RPMI8226 (cell line): ENCODE measurements around the gene RBM20.
A peak's percentile ranks its signal among the peaks of the same experiment; 100 is the strongest.

ENCODE experiments used
- DNase-seq: peaks from one replicate; pipeline ENCODE4 v3.0.0-alpha.2; 2015

Gene RBM20

DNA sequence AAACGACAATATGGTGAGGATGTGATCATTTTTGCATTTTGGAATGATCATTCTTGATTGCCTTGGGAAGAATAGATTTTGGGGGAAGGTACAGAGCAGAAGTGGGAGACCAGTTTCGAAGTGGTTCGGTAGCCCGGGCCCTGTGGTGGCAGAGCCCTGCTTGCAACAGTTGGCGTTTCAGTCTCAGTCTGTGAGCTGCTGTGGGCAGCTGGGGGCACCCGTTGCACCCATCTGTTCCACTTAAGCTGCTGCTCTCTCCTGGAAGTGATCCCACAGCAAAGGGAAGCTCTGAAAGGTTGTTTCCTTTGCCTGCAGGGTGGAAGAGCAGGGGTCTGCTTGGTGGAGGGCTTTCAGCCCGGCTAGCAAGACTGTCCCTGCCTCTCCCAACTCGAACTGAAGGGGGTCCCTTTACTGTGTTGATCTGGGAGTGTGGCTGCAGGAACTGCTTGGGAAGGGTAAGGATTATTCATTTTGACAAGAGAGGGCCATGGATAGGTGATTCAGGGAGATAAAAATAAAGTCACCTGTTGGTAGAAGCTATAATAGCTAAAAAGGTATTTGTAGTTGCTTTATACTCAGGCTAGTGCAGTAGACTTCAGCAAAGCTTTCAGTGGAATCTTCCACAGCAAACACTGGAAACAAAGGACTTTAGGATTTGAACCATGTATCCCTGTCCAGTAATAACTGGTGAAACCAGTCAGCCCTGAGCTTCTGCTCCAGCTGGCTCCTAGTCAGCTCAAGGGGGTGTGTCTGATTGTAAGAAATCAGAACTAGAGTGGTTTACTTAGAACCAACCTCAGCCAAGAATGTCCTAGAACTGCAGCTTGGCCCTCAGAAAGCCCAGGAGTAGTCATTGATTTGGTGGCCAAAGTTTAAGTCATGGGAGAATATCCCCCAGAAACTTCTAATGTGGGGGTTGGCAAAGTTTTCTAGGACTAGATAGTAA, 174.4 kb downstream of the RBM20 start:
- no peak for DNase-seq

DNA sequence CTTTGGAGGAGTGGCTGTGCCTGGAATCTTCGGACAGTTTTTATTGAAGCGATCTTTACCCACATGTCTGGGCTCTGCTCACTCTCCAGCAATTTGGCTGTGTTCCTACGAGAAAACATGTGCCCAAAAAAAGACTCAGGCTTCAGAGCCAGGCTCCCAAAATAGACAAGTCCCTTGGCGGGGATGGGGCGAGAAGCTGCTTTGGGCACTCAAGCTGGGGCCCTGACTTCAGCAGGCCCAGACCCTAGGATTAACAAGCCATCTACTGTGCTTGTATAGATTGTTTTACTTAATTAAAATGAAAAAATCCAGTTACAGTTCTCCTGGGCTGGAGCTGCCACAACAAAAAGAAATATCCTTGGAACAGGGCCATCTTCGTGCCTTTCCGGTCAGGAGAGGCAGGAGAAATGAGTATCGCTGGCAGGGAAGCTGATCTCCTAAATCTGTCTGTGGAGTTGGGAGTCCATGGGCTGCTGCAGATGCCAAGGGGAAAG, 176.2 kb downstream of the RBM20 start:
- peak; percentile 25 for DNase-seq

DNA sequence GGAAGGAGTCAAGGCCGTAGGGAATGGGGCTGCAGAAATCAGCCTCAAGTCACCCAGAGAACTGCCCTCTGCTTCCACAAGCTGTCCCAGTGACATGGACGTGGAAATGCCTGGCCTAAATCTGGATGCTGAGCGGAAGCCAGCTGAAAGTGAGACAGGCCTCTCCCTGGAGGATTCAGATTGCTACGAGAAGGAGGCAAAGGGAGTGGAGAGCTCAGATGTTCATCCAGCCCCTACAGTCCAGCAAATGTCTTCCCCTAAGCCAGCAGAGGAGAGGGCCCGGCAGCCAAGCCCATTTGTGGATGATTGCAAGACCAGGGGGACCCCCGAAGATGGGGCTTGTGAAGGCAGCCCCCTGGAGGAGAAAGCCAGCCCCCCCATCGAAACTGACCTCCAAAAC, 177.4 kb downstream of the RBM20 start:
- no peak for DNase-seq

DNA sequence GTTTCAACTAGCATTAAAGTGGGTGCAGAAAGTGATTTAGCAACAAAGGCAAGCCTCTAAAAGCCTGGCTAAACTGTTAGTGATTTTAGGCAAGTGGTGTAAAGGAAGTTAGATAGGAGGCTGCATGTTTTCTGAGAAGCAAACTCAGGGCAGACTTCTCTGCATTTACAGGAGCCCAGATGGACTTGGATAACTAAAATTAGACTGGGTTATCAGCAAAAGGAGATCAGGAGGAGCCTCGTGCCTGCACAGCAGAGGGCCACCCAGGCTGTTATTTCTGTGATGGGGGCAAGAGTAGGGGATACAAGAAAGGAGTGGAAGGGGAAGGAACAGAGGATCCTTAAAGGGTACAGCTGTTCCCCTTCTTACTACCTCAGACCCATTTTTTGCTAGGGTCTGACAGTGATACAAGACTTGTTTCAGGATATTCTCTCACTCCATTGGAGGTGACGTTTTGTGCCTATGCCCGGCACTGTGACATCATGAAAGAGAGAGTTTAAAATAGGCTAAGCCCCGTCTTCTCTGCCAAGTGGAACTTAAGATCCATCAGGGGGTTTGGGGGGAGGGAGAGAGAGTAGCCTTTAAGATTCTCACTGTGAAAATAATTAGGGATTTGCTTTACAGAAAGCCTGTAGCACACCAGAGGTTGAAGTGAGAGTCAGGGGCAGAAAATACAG, 178.0 kb downstream of the RBM20 start:
- DNase-seq = no peak

DNA sequence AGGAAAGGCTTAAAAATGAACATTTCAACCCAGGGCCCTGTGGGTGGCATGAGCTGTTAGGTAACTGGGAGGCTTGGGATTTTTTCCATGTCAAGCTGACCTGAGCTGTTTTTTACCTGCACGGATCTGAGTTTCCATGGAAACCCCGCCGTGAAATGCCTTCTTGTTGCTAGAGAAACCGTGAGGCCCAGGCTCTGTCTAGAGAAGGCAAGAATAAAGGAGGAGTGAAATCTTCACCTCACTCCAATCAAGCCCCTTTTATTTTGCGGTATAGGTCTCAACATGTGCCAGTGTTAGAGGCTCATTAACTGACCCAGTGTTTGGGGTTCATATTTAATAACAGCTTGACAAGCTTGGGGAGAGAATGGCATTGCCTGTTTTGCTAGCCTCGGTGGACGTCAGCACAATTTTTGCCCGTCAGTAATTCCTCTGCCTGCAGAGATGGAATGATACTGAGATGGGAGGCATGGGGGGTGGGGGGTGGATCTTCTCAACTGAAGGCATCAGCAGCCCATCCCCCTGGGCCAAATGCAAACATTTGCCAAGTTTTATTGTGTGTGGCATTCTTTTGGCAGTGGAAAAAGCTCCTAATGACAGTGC, 178.7 kb downstream of the RBM20 start:
- DNase-seq = no peak

DNA sequence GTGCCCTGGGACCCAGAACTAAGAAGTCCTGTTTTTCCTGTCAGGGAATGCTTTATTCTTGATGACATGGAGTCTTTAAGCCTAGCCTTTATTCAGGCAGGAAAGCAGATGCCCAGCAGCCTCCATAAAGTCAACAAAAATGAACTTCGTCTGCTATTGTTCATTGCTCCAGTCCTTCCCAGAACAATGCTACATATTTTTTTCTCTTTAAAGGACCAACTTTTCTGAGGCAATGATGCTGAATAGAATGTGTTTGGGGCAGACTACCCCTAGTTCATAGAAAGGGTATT, 180.0 kb downstream of the RBM20 start:
- DNase-seq = no peak

DNA sequence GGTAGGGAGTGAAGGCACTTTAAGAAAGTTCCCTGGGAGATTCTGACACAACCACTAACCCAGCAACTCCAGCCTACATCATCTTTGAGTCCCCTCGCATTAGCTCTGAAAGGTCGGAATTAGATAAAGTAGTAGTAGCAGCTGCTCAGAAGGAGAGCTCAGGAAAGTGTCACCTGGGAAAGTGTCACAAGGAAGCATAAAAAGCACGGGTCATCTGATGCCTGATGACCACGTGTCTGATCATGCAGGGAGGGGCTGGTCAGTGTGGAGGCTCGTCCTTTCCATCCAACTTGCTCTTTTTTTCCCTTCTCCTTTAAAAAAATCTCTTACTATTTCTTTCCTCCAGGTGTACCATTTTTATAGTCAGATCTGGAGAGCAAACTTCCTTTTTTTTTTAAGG, 180.5 kb downstream of the RBM20 start:
- DNase-seq = no peak

DNA sequence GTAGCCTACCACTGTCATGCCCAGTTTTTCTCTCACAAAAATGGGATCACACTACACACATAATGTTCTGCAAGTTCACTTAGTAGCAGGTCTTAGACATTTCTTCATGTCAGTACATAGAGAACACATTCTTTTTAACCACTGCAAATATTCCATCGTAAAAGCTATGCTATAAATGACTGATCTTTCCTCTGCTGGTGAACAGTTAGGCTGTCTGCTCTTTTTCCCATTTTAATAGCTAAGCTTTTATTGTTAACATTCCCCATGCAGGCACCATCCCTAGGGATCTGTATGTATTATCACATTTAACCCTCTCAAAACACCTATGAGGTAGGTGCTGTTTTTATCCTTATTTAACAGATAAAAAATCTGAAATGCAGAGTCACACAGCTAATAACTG, 181.4 kb downstream of the RBM20 start:
- no peak for DNase-seq

DNA sequence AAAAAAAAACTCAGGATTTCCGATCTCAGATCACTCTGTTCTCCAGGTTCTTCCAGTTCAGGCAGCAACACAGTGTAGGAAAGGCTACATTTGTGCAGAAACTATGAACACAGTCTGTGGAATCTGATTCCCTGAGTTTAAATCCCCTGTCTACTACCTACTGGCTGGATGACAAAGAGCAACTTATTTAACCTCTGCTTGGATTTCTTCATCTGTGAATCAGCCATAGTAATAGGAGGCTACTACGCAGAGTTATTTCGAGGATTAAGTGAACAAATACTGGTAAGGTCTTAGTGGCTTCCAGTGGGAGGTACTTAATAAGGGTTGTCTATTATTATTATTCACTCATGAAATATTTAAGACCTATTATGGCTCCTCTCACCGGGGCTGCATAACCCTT, 183.3 kb downstream of the RBM20 start:
- no peak for DNase-seq

DNA sequence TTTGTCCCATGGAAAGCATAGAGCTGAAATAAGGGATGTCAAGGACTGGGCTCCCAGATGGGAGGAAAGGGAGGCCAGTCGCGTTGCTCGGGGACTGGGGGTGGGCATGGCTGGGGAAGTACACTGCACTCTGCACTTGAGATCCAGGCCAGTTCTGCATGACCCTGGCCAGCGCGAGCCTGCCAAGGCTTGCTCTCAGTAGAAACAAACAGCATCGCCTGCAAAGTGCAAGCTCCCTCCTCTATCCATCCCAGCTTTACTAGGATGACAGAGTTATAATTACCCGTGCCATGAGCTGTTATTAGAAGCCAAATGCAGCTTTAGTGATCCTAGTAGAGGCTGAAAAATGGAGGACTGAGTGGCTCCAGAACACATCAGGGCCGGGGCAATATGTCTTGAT, 183.7 kb downstream of the RBM20 start:
- DNase-seq = no peak

DNA sequence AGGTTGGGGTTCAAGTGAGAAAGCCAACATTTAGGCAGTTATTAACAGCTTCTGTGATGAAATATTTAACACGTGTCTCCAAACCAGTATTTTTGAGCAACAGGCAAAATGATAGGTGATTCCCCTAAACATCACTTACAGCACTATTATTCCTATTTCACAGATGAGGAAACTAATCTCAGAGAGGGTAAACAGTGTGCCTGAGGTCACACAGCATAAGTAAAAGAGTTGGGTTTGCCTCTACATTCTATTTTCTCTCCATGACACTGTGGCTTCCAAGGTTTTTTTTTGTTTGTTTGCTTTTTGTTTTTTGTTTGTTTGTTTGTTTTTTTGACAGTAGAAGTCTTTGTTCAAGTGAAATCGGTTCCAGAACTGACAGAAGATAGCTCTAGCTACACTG, 184.4 kb downstream of the RBM20 start:
- no peak for DNase-seq

DNA sequence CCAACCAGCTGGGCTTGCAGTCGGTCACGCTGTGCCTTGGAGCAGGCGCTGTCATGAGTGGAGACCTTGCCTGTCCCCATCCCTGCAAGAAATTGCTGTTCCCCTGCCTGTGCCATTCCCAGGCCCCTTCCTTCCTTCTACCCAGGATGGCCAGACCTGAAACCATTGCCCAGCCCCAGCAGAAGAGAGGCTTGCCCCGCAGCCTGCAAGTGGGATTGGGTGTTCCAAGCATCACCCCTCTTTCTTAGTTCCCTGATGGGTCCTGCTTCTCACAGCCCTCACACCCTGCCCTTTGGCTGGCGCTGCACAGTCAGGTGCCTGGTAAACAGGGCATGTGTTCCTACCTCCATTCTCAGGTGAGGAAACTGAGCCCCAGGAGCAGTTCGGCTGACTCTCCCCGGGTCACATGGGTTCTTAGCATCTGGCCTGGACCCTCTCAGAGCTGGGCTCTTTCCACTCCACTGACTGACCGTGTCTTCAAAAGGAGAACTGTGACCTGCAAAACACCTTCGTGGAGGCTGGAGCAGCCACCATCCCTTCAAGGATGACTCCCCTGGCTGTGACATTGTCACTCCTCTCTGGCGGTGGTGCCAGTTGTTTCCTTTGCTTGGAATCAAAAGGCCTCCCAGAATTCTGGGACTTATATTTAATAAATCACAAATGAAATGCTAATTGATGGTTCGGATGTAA, 185.7 kb downstream of the RBM20 start:
- DNase-seq = no peak

DNA sequence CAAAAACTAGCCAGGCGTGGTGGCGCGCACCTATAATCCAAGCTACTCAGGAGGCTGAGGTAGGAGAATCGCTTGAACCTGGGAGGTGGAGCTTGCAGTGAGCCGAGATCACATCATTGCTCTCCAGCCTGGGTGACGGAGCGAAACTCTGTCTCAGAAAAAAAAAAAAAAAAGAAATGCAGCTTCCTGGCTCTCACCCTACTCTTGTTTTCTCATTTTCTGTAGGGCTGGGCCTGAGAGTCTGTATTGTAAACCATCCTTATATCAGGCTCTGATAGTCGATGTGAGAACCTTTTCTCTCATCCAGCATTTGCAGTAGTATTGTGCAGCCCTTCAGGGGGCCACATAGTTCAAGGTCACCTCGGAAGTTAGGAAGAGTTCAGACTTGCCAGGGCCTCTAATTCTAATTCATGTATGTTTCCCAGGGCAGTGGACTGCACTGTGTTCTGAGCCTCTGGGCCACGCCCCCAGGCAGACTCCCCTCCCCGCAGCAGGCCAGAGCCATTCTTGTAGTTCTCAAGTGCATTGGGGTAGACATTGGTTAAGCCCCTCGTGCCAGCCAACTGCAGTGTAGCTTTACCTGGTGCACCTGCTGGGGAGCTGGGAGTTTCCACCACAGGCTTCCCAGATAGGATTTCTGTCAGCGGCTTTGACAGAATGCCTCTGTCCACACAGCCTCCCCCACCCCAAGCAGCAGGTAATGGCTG, 189.3 kb downstream of the RBM20 start:
- DNase-seq = no peak

DNA sequence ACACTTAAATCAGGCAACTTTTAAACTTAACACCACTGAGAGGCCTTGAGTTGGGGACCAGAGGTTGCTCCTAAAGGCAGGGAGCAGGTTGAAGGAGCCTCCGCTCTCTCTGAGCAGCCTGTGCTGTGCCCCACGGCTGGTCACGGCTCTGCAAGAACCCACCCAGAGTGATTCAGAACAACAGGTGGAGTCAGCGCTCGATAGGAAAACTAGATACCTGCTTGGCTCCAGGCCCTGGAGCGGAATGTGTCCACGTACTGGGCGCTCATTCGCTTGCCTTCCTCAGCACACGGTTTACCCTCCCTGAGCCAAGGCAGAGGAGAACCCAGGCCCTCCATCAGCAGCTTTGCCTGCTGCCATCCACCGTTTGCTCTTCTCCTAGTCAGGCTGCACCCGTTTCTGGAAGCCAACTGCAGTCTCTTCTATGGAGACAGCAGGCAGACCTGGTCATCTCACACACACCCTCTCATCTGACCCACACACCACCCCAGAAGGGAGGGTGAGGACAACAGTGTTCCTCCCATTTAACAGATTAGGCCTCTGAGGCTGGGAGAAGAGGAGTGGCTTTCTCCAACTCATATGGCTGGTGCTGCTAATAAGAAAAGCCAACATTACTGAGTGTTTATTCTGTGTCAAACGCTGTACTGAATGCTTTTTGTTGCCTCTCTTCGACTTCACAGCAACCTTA, 189.9 kb downstream of the RBM20 start:
- DNase-seq = no peak

DNA sequence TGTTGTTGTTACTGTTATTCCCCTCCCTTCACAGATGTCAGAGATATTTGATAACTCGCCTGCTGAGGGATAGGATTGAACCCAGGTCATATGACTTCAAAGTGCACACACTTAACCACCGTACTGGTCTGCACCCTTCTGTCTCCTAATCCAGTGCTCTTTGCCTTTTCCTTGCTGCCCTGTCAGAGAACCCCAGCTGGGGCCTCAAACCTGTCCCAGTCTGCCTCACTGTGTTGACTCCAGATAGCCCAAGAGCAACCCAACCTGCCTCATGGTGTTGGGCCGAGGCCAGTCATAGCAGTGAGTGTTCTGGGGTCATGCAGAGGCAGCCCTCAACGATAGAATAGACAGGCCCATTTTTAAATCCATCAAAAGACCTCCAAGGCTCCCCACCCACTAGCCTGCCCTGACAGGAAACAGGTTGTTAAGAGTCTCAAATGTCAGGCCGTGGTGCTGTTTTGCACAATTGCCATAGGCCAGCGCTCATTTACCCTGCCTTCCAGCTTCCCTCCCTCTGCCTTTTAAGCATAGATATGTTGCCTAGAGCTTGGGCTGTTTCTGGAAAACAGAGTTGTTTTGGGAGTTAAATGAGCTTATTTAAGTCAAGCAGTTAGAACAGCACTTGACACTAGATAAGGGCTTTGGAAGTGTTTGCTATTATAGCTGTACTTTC, 190.6 kb downstream of the RBM20 start:
- DNase-seq = no peak

DNA sequence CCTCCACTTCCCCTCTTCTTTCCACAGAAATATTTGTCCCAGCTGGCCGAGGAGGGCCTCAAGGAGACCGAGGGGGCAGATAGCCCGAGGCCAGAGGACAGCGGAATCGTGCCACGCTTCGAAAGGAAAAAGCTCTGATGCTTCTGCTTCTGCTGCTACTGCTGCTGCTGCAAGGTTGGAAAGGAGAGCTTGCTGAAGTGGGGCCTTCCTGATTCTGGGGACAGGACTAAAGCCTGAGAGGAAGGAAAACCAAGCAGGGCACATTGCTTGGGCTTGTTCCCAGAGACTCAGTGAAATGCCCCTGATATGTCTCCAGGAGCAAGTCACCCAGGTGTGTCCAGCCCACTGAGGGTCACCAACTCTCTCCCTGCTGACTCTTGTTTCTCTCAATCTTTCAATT, 191.7 kb downstream of the RBM20 start:
- DNase-seq = no peak

DNA sequence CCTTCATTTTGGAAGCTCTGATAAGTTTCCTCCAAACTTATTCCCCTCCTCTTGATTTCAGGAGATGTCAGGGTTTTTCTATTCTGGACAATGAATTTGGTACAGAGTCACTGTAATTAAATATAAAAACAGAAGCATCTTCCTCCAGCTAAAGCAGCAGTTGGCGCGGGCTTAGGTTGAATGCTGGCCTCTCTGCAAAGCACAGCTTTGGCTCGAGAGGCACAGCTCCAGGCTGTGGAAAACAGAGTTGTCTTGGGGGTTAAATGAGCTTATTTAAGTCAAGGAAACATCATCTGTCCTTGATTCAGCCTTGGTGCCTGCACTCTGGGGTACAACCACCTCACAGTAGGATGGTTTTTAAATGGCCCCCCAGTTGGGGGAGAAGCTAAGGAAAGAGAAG, 192.6 kb downstream of the RBM20 start:
- DNase-seq = no peak

DNA sequence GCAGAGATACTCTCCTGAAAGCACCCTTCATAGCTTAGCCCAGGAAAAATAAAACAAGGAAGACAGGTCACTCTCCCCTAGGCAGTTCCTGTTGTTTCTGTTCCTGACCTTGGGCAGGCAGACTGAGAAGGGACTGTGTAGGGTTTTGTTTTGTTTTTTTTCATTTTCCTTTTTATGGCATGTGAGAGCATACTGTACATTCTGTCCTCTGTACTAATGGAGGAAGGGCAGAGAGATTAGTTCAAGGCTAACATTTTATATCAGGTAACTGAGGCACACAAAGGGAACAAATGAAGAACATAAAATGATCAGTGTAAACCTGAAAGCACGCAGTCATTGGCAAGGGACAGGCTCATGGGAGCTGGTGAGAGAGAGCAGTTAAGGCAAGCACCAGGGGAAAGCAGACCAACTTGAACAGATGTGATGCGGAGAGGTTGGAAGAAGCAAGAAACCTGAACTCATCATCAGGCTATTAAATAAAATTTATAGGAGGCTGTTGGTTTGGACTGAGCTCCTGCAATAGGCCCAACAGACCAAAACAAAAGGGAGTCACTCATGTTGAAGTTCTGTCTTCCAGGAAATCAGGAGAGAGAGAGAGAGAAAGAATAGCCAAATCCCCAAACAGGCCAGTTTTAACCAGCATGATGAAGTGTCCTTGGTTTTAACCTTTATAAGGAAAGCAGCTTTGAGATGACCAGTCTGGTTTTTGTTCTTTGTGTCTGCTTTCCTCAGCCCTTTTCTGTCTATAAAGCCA, 193.5 kb downstream of the RBM20 start:
- DNase-seq = no peak

DNA sequence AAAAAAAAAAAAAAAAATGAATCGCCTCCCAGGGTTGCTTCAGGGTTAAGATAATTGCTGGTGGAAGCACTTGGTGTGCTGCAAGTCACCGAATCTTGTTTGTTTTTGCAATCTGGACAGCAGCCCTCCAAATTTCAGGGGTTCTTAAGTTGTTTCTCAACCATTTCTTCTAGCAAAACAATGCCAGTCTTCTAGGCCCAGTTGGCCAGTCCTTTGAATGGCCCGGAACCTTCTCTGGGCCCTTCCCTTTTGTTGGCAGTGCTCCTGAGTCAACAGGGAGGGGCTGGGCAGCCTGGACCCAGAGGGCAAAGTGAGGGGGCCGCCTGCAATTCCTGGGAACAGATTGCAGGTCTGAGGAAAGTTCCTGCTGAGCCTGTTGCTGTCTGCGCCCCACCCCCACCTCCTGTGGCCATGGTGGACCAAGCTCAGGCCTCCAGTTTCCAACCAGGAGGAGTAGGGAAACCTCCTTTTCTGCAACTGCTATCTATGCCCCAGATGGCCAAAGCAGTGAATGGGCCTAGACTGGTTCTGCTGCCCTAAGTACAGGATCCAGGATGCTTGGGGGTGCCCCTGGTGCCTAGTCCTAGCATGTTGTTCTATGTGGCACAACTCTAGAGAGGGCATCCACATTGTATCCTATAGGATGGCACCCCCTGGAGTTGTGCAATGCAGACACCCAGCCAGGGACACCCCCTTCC, 196.2 kb downstream of the RBM20 start:
- DNase-seq = no peak

DNA sequence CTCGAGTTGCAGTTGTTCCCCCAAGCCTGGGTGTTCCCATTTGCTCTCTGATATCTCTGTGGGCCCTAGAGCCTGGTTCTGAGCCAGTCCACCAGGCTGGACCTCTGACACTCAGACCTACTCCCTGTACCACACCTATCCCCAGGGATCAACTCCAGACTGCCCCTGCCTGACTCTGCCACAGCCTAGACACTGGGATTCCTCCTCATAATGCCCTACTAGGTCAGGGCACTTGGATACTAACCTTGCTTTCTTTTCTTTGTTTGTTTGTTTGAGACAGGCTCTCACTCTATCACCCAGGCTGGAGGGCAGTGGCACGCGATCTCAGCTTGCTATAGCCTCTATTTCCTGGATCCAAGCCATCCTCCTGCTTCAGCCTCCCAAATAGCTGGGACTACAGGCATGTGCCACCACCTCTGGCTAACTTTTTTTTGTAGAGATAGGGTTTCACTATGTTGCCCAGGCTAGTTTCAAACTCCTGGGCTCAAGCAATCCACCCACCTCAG, 196.8 kb downstream of the RBM20 start:
- DNase-seq = no peak
